Activated CD8-positive, alpha-beta memory T cell treated with anti-CD3 and anti-CD28 coated beads, Interleukin-2, amount 50 U/mL, for 4 hours (primary cell): ENCODE results near the gene SLC38A10.

Experiments
- DNase-seq: peaks from one replicate; pipeline ENCODE4 v3.0.0-alpha.2; 2020

SLC38A10 gene

DNA sequence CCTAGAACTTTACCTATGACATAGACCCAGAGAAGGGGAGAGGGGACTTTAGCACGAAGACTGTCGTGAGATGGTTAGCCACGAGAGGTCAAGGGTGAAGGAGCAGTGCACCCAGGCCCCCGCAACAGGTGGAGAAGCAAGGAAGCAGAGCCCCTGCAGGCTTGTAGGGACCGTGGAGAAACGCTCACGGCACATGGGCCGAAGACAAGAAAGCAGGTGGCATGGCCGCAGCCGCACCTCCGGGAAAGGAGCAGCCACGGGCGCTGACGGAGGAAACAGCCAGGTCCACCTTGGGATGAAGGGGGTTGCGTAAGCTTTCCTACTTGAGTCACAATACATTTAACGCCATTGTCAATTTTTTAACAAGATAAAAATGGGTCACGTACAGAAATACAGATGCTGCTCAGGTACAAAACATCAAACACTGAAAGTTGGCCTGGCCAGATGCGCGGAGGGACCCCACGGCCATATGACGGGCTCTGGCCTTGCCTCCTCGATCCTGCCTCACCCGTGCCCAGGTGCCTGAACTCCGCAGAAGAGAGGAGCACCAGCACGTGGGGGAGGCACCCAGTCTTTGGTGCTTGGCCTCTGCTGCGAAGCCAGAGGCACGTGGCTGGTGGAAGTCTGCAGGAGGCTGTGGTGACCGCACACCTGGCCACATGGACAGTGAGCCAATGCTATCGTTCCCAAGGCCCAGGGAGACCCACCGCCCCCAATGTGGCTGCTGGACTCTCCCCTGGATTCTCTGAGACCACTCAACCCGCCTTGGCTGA is 21.2 kb downstream of the SLC38A10 start:
- DNase-seq: no peak

DNA sequence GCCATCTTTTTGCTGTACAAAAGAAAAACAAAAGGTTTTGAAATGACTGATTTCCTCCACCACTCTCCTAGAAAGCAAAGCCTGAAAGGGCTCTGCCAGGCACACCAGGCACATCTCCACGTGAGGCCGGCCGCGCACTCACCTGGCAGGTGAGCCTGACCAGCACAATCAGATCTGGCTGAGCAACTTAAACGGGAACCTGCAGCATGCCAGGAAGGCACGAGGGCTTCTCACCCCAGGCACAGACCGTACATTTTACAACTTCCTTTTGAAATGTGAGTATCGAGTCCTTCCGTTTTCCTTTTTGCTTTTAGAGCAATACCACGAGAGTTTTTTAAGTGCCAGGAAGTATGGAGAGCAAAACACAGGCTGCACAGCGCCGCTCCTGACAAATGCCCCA is 22.5 kb downstream of the SLC38A10 start:
- no peak for DNase-seq

DNA sequence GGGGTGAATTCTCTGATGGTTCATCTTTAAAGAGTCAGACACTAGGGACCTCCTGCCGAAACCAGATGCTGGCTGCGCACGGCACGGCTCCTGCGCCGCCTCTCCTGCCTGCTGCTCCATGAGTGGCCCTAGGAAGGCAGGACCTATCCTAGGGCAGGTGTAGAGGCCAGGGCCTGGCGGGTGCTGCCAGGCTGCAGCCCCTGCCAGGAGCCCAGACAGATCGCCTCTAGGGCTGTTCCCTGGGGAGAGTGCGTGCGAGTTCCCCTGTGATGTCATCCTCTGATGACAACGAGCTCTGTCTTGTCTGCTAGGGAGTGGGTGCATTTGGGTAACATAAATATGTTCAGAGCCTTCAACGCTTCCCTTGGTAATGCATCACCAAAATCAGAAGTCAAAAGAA is 23.9 kb downstream of the SLC38A10 start:
- DNase-seq: no peak

DNA sequence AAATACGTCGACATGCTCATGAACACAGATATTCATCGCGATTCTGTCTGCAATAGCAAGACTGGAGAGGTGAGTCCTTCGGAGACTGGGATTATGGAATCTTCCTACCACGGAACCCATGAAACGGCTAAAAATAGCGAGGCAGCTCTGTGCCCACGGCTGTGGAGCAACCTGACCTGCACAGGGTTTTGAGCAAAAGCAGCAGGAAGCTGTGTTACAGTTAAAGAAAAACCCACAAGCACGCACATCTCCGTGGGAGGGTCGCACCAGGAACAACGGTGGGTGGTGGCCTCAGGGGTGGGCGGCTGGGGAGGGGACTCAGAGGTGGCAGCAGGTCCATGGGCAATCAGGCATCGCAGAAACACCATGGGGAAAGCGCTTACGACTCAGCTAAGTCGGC is 24.8 kb downstream of the SLC38A10 start:
- DNase-seq: no peak

DNA sequence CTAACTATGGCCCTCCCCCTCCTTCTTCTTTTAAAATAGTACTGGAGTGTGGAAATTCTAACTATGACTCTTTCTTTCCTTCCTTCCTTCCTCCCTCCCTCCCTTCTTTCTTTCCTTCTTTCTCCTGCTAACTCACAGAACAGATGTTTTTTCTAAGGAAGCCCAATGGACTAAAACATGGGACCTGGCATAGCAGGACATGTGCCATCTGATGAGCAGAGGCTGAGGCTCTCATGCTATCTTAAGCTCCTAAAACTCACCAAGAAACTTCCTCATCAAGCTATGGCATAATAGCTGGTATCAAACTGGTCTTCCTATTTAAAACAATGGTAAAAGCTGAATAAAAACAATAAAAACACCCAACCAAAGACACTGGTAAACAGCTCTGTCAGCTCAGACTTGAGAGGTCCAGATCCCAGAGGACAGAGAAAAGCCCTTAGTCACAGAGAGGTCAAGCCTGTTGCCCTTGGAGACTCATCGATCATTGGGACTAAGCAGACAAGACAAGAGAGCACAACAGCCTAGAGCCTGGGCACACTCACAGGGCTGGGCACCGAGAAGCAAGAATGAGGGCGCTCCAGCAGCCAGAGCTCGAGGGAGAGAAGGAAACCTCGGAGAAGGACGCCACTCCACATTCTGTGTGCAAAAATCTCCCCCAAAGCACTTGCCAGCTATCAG is 27.6 kb downstream of the SLC38A10 start:
- no peak for DNase-seq

DNA sequence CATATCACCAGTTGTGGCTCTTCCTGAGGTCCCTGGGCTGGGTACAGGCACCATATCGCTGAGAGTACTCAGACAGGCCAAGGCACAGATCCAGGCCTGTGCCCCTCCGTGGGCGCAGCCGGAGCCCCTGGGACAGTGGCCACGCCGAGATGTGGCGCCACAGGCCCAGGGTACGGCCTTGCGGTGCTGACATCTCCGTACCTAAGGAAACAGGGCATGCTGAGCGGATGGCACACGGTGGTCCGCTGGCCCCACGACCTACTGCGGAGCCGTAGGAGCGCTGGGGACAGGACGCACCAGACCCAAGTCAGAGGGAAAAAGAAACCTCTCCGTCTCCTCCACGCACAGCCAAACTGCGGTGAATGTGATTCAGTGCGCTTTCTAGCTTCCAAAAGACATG is 29.5 kb downstream of the SLC38A10 start:
- no peak for DNase-seq

GRCh38 chr17:81264640-81265039 is 30.5 kb downstream of the SLC38A10 start:
- DNase-seq: no peak

GRCh38 chr17:81263371-81264181 is 31.5 kb downstream of the SLC38A10 start:
- no peak for DNase-seq

GRCh38 chr17:81261582-81262336 is 33.3 kb downstream of the SLC38A10 start:
- DNase-seq: no peak

DNA sequence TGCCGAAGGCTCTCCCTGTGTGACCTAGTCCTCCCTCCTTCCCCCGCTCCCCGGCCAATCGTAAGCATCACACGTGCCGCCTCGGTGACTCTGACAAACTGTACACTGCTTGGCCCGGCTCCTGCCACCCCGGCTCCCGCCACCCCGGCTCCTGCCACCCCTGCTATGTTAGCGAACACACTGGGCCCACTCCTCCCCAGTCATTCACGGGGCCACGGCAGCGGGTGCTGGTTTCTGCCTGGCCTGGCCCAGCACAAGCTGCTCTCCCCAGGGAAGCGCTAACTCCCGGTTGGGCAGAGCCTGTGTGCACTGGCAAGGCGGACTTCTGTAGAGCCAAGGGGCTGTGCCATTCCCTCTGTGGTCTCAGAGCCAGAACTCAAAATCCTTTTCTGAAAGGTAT is 34.0 kb downstream of the SLC38A10 start:
- DNase-seq: no peak

DNA sequence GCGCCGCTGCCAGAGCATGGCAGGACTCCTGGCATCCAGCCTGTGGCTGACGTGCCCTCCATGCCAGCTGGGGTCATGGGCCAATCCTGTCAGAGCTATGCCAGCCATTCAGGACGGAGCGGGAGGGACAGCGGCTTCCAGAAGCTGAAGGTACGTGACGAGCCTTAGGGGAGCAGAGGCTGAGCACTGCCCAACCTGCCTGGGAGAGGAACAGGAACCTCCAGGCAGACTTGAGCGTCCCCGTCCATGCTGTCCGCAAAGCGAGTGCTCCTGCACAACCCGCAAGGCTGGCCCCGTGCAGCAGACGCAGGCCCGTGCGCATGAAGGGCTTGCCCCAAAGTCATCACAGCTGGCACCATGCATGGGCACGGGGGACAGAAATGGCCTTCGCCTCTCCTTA is 34.5 kb downstream of the SLC38A10 start:
- DNase-seq: no peak

DNA sequence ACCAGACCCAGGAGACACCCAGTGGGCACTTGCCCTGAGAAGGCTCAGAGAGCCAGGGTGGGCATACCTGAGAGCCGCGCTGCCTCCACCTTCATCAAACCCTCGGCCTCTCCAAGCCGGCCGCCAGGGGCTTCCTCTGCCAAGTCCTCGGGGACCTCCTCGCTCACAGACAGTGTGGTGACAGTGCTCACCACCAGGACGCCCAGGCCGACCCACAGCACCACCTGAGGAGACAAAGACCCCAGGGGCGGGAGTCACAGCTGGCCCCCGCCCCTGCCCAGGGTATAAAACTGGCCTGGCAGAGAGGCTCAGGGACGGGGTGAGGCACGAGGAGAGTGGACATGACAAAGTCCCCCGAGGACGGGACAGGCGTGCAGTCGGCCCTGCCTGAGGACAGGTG is 34.9 kb downstream of the SLC38A10 start:
- no peak for DNase-seq

GRCh38 chr17:81259058-81259605 is 36.0 kb downstream of the SLC38A10 start:
- no peak for DNase-seq

DNA sequence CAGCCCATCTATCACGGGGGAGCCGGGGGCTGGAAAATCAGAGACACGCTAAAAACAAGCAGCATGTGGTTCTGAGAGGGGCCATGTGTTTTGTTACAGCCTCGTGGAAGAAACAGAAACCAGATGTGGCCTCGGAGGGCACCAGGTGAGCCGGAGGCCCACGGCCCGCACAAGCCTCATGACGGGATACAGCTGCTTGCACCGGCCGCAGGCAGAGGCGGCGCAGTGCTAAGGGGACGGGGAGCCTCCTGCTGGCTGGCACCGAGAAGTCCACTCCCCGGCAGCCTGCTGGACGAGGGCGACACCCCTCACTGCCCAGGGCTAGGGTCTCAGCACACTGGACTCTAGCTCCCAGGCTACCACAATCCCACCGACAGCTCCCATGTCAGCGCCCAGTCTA is 36.8 kb downstream of the SLC38A10 start:
- no peak for DNase-seq

GRCh38 chr17:81257533-81257932 is 37.6 kb downstream of the SLC38A10 start:
- no peak for DNase-seq

GRCh38 chr17:81256616-81257015 is 38.5 kb downstream of the SLC38A10 start:
- DNase-seq: no peak

GRCh38 chr17:81254955-81255717 is 40.0 kb downstream of the SLC38A10 start:
- no peak for DNase-seq

DNA sequence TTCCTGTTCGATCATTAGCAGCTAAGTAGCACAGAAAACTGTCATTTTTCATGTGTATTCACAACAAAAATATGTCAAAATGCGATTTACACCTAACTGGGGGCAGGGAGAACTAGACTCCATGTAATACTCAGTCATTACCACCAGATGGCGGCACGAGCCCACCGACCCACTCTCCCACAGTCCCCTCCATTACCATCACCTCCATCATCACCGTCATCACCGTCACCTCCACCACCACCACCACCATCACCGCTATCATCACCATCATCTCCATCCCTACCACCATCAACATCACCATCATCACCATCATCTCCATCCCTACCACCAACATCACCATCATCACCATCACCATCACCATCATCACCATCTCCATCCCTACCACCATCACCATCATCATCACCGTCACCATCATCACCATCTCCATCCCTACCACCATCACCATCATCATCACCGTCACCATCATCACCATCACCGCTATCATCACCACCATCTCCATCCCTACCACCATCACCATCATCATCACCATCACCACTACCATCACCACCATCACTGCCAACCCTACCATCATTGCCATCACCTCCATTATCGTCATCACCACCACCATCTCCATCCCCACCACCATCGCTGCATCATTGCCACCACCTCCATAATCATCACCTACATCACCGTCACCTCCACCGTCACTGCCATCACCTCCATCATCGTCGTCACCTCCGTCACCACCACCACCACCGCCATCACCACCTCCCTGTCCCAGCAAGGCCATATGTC is 41.6 kb downstream of the SLC38A10 start:
- peak; percentile 64 for DNase-seq

- no peak for DNase-seq
Measured at GRCh38 chr17:81252987-81253329, 42.1 kb downstream of the SLC38A10 start.

DNA sequence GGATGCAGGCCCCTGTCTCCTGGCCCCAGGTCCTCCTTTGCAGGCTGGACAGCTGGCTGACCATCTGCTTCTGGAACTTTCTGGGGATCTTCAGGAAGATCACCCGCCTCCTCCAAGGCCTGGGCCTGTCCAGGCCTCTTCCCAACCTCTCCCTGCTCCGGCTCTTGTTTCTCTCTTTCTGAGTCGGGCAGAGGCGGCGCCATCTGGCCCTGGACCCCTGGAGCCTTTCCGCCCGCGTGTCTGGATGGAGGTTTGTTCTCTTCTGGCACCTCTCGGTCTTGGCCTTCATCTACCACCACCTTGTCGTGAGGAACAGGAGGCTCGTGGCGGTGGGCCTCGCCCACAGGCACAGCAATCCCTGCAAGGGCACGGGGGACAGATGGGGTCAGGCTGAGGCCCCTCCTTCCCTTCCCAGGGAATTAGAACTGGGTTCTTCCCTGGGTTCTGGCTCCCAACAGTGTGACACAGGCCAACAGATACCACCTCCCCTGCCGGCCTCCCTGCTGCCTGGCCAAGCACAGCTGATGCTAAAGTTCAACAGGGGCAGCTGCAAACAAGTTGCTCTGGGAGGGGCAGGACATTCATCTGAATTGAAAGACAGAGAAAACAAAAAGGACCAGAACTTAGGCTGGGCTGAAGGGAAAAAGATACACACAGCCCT is 42.7 kb downstream of the SLC38A10 start:
- no peak for DNase-seq
